Endometrial microvascular endothelial cells (primary cell): ENCODE data around the gene ASTN2. TPM values are rescaled to one million over a fixed set of nuclear protein-coding genes. Genes with fewer than 3 reads are reported as not detected.
"Not testable (repeated sequence)": the region's sequence is repeated elsewhere in the genome, so short reads cannot be mapped to it uniquely, and the experiment has no call there.

Source experiments
- in situ Hi-C: cut with HindIII; loops from 2 replicates; pipeline ENCODE4 v1.10.0; 2017; ENCODE audit warnings: low sequenced_read_pairs, low pct_unique_long_range_greater_than_20kb; ENCODE audit errors: inconsistent ontology term
- total RNA-seq: library from RNA; depleted of rRNA; stranded (reverse); fragments of >200 nt; gene quantifications from one replicate; pipeline ENCODE4 v1.2.3, GENCODE V29; 2015; ENCODE audit errors: inconsistent ontology term

ASTN2 gene
- total RNA-seq, 1 donor from 2014 or later, result 2.1 TPM

GRCh38 chr9:116693233-116693731, 721.6 kb downstream of the ASTN2 start:
- in situ Hi-C loops, result no loop called here

- in situ Hi-C loops, result no loop called here
Observed at GRCh38 chr9:116692616-116693015, 722.2 kb downstream of the ASTN2 start.

- in situ Hi-C loops, result no loop called here
Observed at GRCh38 chr9:116691607-116692006, 723.2 kb downstream of the ASTN2 start.

- in situ Hi-C loops, result not testable (repeated sequence)
Observed at GRCh38 chr9:116690805-116691204, 724.1 kb downstream of the ASTN2 start.

- in situ Hi-C loops, result no loop called here
Observed at GRCh38 chr9:116689486-116690032, 725.3 kb downstream of the ASTN2 start.

- in situ Hi-C loops, result no loop called here
Observed at GRCh38 chr9:116688806-116689485, 725.9 kb downstream of the ASTN2 start.

- in situ Hi-C loops, result no loop called here
Observed at GRCh38 chr9:116687754-116688135, 727.1 kb downstream of the ASTN2 start.

GRCh38 chr9:116687074-116687753, 727.6 kb downstream of the ASTN2 start, which contains the start of gene TRIM32:
Gene TRIM32 (plus strand): TSS chr9:116687305. CDS start chr9:116697743, 10,438 bp downstream.
- in situ Hi-C loops, result no loop called here

GRCh38 chr9:116686693-116687073, 728.2 kb downstream of the ASTN2 start:
- in situ Hi-C loops, result no loop called here

GRCh38 chr9:116686135-116686534, 728.7 kb downstream of the ASTN2 start:
- in situ Hi-C loops, result no loop called here

GRCh38 chr9:116685166-116685565, 729.7 kb downstream of the ASTN2 start:
- in situ Hi-C loops, result no loop called here

- in situ Hi-C loops, result no loop called here
Observed at GRCh38 chr9:116683535-116683934, 731.3 kb downstream of the ASTN2 start.

GRCh38 chr9:116674210-116674980, 740.5 kb downstream of the ASTN2 start:
- in situ Hi-C loops, result no loop called here

- in situ Hi-C loops, result no loop called here
Observed at GRCh38 chr9:116673375-116673774, 741.5 kb downstream of the ASTN2 start.

- in situ Hi-C loops, result no loop called here
Observed at GRCh38 chr9:116671605-116672004, 743.3 kb downstream of the ASTN2 start.

- in situ Hi-C loops, result no loop called here
Observed at GRCh38 chr9:116668970-116669695, 745.7 kb downstream of the ASTN2 start.

GRCh38 chr9:116663581-116663980, 751.3 kb downstream of the ASTN2 start:
- in situ Hi-C loops, result no loop called here

- in situ Hi-C loops, result no loop called here
Observed at GRCh38 chr9:116662646-116663310, 752.1 kb downstream of the ASTN2 start.
